Smooth muscle cell (in vitro differentiated cells): Measurements from ENCODE around the gene CAMTA1. TPM values are rescaled to one million over a fixed set of nuclear protein-coding genes. Genes with fewer than 3 reads are reported as not detected.

ENCODE experiments used
- DNase-seq: peaks from one replicate; lab custom pipeline; 2025; ENCODE audit not compliant: unreplicated experiment; lab: John Stamatoyannopoulos, UW
- H2AFZ ChIP-seq: fragments of 200-600 bp; sonication (generic); 2 replicates; pipeline ENCODE4 v1.6.0; 2016; ENCODE audit warnings: antibody characterized with exemption, low read depth, mild to moderate bottlenecking
- H3F3A ChIP-seq: fragments of 200-600 bp; sonication (generic); 2 replicates; pipeline ENCODE4 v1.6.0; 2017; ENCODE audit warnings: antibody characterized with exemption, low read depth
- H3K27ac ChIP-seq: fragments of 200-600 bp; sonication (generic); 2 replicates; pipeline ENCODE4 v1.5.1; 2016; ENCODE audit warnings: low read depth, mild to moderate bottlenecking
- H3K27me3 ChIP-seq: fragments of 200-600 bp; sonication (generic); 2 replicates; pipeline ENCODE4 v1.6.1; 2016; ENCODE audit warnings: low read depth, mild to moderate bottlenecking
- H3K36me3 ChIP-seq: fragments of 200-600 bp; sonication (generic); 2 replicates; pipeline ENCODE4 v1.5.1; 2016; ENCODE audit warnings: low read depth
- H3K4me1 ChIP-seq: fragments of 200-600 bp; sonication (generic); 2 replicates; pipeline ENCODE4 v1.5.1; 2016; ENCODE audit warnings: low read depth
- H3K4me2 ChIP-seq: fragments of 200-600 bp; sonication (generic); 2 replicates; pipeline ENCODE4 v1.6.0; 2016; ENCODE audit warnings: mild to moderate bottlenecking
- H3K4me3 ChIP-seq: fragments of 200-600 bp; sonication (generic); 2 replicates; pipeline ENCODE4 v1.5.1; 2016; ENCODE audit warnings: mild to moderate bottlenecking
- H3K79me2 ChIP-seq: fragments of 200-600 bp; sonication (generic); 2 replicates; pipeline ENCODE4 v1.6.0; 2016; ENCODE audit warnings: low read depth, mild to moderate bottlenecking
- H3K9ac ChIP-seq: fragments of 200-600 bp; sonication (generic); 2 replicates; pipeline ENCODE4 v1.6.0; 2016; ENCODE audit warnings: low read depth
- H3K9me3 ChIP-seq: fragments of 200-600 bp; sonication (generic); replicated peaks from 2 replicates; pipeline ENCODE4 v1.5.1; 2016; ENCODE audit warnings: low read depth
- H4K20me1 ChIP-seq: fragments of 200-600 bp; sonication (generic); 2 replicates; pipeline ENCODE4 v1.6.0; 2016; ENCODE audit warnings: low read depth
- CTCF ChIP-seq: fragments of 200-600 bp; sonication (generic); IDR thresholded peaks from 2 replicates; pipeline ENCODE4 v1.5.1; 2017; ENCODE audit warnings: borderline replicate concordance, mild to moderate bottlenecking, antibody characterized with exemption; ENCODE audit not compliant: insufficient read depth, poor library complexity, severe bottlenecking
- WGBS: methylation state at CpG from one replicate; pipeline ENCODE4 v1.1.7; 2016; ENCODE audit warnings: low lambda C conversion rate; 5-methylcytosine and 5-hydroxymethylcytosine counted together
- polyA plus RNA-seq: library from polyadenylated mRNA; unstranded; fragments of >200 nt; fragmentation: Nextera tagmentation; extraction: Ambion mirVana; gene quantifications from 2 replicates; pipeline ENCODE4 v1.2.1, GENCODE V29; 2016
- total RNA-seq: library from RNA; depleted of rRNA; stranded (reverse); fragments of >200 nt; gene quantifications from 2 replicates; pipeline ENCODE4 v1.2.3, GENCODE V29; 2014

The CAMTA1 gene
- total and polyA plus RNA-seq, 2 experiments from 2014 or later = 139 to 145 TPM

GRCh38 chr1:7609311-7609994, 824.2 kb downstream of the CAMTA1 start:
- H3K27me3 ChIP-seq = no peaks in the 10 kb centered on the region
- no peak for DNase-seq
- no peak overlapping the region for H3K9ac ChIP-seq
- no peak overlapping the region for H3K4me3 ChIP-seq
- no peaks in the 10 kb centered on the region for H3F3A ChIP-seq
- peaks cover 7% of the 10 kb centered on the region for H3K4me1 ChIP-seq
- H3K27ac ChIP-seq = no peak overlapping the region
- H2AFZ ChIP-seq = no peak overlapping the region
- TF ChIP-seq CTCF = no peak
- peak overlapping the region; percentile 57 for H3K4me2 ChIP-seq
- no peaks in the 10 kb centered on the region for H3K36me3 ChIP-seq
- H3K9me3 ChIP-seq = no peaks in the 10 kb centered on the region
- H4K20me1 ChIP-seq = no peaks in the 10 kb centered on the region
- no peaks in the 10 kb centered on the region for H3K79me2 ChIP-seq
- 81% methylated on average over 7 of the region's 7 CpGs for WGBS

GRCh38 chr1:7610106-7610731, 825.0 kb downstream of the CAMTA1 start:
- Histone ChIP-seq H3K4me3 (no peak overlapping the region), H3K4me2 (no peak overlapping the region), H3K4me1 (peaks cover 7% of the 10 kb centered on the region), H2AFZ (no peak overlapping the region), H3K36me3 (no peaks in the 10 kb centered on the region), H3K27ac (no peak overlapping the region), H3K9me3 (no peaks in the 10 kb centered on the region), H4K20me1 (no peaks in the 10 kb centered on the region), H3K9ac (no peak overlapping the region), H3K79me2 (no peaks in the 10 kb centered on the region), H3F3A (no peaks in the 10 kb centered on the region), H3K27me3 (no peaks in the 10 kb centered on the region)
- TF ChIP-seq CTCF = no peak
- WGBS = 93% methylated on average over 5 of the region's 5 CpGs
- DNase-seq = no peak

GRCh38 chr1:7610936-7611335, 825.7 kb downstream of the CAMTA1 start:
- H4K20me1 ChIP-seq = no peaks in the 10 kb centered on the region
- no peak for DNase-seq
- no peaks in the 10 kb centered on the region for H3K27me3 ChIP-seq
- no peaks in the 10 kb centered on the region for H3F3A ChIP-seq
- H3K27ac ChIP-seq = no peak overlapping the region
- H3K4me2 ChIP-seq = no peak overlapping the region
- TF ChIP-seq CTCF = no peak
- no peaks in the 10 kb centered on the region for H3K36me3 ChIP-seq
- WGBS = 96% methylated on average over 9 of the region's 9 CpGs
- no peak overlapping the region for H3K9ac ChIP-seq
- H3K9me3 ChIP-seq = no peaks in the 10 kb centered on the region
- no peaks in the 10 kb centered on the region for H3K79me2 ChIP-seq
- no peak overlapping the region for H3K4me3 ChIP-seq
- H2AFZ ChIP-seq = no peak overlapping the region
- H3K4me1 ChIP-seq = peaks cover 7% of the 10 kb centered on the region
